SK-N-SH (cell line): ENCODE measurements around the gene MEF2A.

ENCODE experiments used
- EP300 ChIP-seq, 2 experiments: IDR thresholded peaks; 2 replicates each; pipeline versions ENCODE4 v1.4.0 to v1.6.1; 2012; ENCODE audit warnings: borderline replicate concordance in 1 of 2, low read depth in 1 of 2, low read length in 1 of 2
- GABPA ChIP-seq: IDR thresholded peaks from 2 replicates; pipeline ENCODE4 v1.4.0; 2012; ENCODE audit warnings: low read depth, mild to moderate bottlenecking
- NRF1 ChIP-seq: IDR thresholded peaks from 2 replicates; pipeline ENCODE4 v1.6.1; 2012; ENCODE audit warnings: low read depth, mild to moderate bottlenecking, low read length
- POLR2AphosphoS5 ChIP-seq: IDR thresholded peaks from 2 replicates; pipeline ENCODE4 v1.6.1; 2012; ENCODE audit warnings: low read depth, low read length
- RAD21 ChIP-seq: IDR thresholded peaks from 2 replicates; pipeline ENCODE4 v1.6.1; 2012; ENCODE audit warnings: mild to moderate bottlenecking, low read length
- TAF1 ChIP-seq: IDR thresholded peaks from 2 replicates; pipeline ENCODE4 v1.6.1; 2012; ENCODE audit warnings: low read depth, mild to moderate bottlenecking, low read length, moderate library complexity, borderline replicate concordance
- TCF12 ChIP-seq: IDR thresholded peaks from 2 replicates; pipeline ENCODE4 v1.4.0; 2012
- USF1 ChIP-seq: IDR thresholded peaks from 2 replicates; pipeline ENCODE4 v1.4.0; 2012; ENCODE audit warnings: low read depth, borderline replicate concordance
- TF ChIP-seq, protein P1 (sequence below): fragments of 200-600 bp; sonication (generic); IDR thresholded peaks from 2 replicates; pipeline ENCODE4 v1.6.1; 2017; ENCODE audit warnings: antibody characterized with exemption, mild to moderate bottlenecking, moderate library complexity
- TF ChIP-seq, protein P2 (sequence below): fragments of 150-350 bp; IDR thresholded peaks from 2 replicates; pipeline ENCODE4 v1.6.1; 2017; ENCODE audit warnings: antibody characterized with exemption, low read length, low read depth, borderline replicate concordance

DNA sequence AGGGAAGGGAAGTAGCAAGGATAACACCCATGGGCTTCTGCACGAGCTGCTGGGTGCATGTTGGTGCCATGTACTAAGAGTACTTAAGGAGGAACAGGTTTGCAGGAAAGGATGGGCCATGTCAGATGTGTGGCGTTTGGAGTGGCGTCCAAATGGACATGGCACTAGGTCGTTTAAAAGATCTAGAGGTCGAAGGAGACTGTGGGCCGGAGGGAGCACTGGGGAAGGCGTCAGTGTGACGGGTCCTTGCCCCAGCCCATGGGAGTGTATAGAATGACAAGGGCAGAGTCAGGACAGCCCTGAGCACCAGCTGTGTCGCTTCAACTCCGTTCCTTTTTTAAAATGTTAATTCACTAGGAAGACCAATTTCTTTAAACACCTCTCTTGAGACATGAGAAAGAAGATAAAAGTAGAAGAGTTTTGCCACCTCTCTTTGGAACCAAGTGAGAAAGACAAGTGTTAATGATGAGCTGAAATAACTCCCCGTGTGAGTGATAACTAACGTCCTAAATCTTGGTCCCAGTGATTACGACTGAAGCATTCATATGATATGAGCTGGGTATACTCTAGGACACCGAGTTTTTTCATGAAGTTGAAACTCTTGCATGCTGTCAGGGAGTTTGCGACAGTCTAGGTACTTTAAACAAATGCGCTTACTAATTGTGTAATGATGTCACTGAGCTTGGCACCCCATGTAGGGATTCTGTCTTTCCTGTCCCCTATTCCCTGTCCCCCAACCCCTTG, 143.6 kb downstream of the MEF2A start:
- TF ChIP-seq GABPA (no peak), NRF1 (no peak), EP300 (IDR thresholded peaks at IDR 0.05; ENCODE audit: borderline replicate concordance in 1 of 2, low read depth in 1 of 2, low read length in 1 of 2) (no peak), POLR2AphosphoS5 (no peak), USF1 (no peak), TCF12 (no peak), TAF1 (no peak), RAD21 (no peak)
- TF ChIP-seq, protein P1, sequence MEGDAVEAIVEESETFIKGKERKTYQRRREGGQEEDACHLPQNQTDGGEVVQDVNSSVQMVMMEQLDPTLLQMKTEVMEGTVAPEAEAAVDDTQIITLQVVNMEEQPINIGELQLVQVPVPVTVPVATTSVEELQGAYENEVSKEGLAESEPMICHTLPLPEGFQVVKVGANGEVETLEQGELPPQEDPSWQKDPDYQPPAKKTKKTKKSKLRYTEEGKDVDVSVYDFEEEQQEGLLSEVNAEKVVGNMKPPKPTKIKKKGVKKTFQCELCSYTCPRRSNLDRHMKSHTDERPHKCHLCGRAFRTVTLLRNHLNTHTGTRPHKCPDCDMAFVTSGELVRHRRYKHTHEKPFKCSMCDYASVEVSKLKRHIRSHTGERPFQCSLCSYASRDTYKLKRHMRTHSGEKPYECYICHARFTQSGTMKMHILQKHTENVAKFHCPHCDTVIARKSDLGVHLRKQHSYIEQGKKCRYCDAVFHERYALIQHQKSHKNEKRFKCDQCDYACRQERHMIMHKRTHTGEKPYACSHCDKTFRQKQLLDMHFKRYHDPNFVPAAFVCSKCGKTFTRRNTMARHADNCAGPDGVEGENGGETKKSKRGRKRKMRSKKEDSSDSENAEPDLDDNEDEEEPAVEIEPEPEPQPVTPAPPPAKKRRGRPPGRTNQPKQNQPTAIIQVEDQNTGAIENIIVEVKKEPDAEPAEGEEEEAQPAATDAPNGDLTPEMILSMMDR, result no peak
- TF ChIP-seq, protein P2, sequence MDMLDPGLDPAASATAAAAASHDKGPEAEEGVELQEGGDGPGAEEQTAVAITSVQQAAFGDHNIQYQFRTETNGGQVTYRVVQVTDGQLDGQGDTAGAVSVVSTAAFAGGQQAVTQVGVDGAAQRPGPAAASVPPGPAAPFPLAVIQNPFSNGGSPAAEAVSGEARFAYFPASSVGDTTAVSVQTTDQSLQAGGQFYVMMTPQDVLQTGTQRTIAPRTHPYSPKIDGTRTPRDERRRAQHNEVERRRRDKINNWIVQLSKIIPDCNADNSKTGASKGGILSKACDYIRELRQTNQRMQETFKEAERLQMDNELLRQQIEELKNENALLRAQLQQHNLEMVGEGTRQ, result no peak
